HEK293 (cell line): Measurements from ENCODE around the gene CKAP4.

ENCODE experiments used
- CTCF ChIA-PET: fragments of 350-600 bp; formaldehyde crosslinking; extraction: SDS; loops from one replicate; lab custom pipeline; 2021; ENCODE audit warnings: antibody characterized with exemption; lab: Yijun Ruan, JAX
- POLR2A ChIA-PET: fragments of 300-600 bp; formaldehyde crosslinking; extraction: SDS; loops from one replicate; lab custom pipeline; 2020; ENCODE audit warnings: antibody characterized with exemption, inconsistent platforms; lab: Yijun Ruan, JAX
- H3K27ac ChIP-seq: fragments of 200-500 bp; sonication (Bioruptor generic); 2 replicates; pipeline ENCODE4 v1.5.1; 2014; ENCODE audit warnings: low read depth, low read length, control low read depth, inconsistent platforms; ENCODE audit errors: extremely low read depth
- H3K36me3 ChIP-seq, 2 experiments: fragments of 200-500 bp in 1 of 2; sonication (Bioruptor generic) in 1 of 2; 1 replicate in 1 of 2; 2 replicates in 1 of 2; pipeline ENCODE4 v1.5.1; 2014 to 2017; ENCODE audit warnings: inconsistent platforms in 2 of 2, low read length in 2 of 2; ENCODE audit not compliant: control insufficient read depth in 2 of 2, insufficient read depth in 1 of 2
- H3K4me1 ChIP-seq: fragments of 200-500 bp; sonication (Bioruptor generic); 2 replicates; pipeline ENCODE4 v1.5.1; 2014; ENCODE audit warnings: mild to moderate bottlenecking, low read length, inconsistent platforms; ENCODE audit not compliant: control insufficient read depth, insufficient read depth
- H3K4me3 ChIP-seq: 2 replicates; pipeline ENCODE4 v1.5.1; 2011; ENCODE audit warnings: low read depth, mild to moderate bottlenecking, control low read depth, low read length, moderate library complexity
- H3K9me3 ChIP-seq: fragments of 200-500 bp; sonication (Bioruptor generic); 2 replicates; pipeline ENCODE4 v1.5.1; 2014; ENCODE audit warnings: low read depth, low read length, inconsistent platforms; ENCODE audit not compliant: control insufficient read depth, insufficient read depth
- FEZF1 ChIP-seq: fragments of 450-650 bp; formaldehyde crosslinking; IDR thresholded peaks from 2 replicates; pipeline ENCODE4 v1.5.1; 2016; ENCODE audit warnings: missing biosample characterization, missing genetic modification characterization
- KLF17 ChIP-seq: fragments of 450-650 bp; formaldehyde crosslinking; IDR thresholded peaks from 2 replicates; pipeline ENCODE4 v1.5.1; 2016; ENCODE audit warnings: missing biosample characterization, missing genetic modification characterization
- MZF1 ChIP-seq: fragments of 450-650 bp; formaldehyde crosslinking; IDR thresholded peaks from 2 replicates; pipeline ENCODE4 v1.5.1; 2017; ENCODE audit warnings: missing biosample characterization, missing genetic modification characterization, borderline replicate concordance
- ZBTB11 ChIP-seq: fragments of 450-650 bp; formaldehyde crosslinking; conservative IDR thresholded peaks from 2 replicates; pipeline ENCODE4 v1.5.1; 2016; ENCODE audit warnings: low read depth, missing biosample characterization, missing genetic modification characterization
- ZBTB6 ChIP-seq: fragments of 450-650 bp; formaldehyde crosslinking; IDR thresholded peaks from 2 replicates; pipeline ENCODE4 v1.5.1; 2017; ENCODE audit warnings: missing biosample characterization, missing genetic modification characterization
- ZEB2 ChIP-seq: fragments of 450-650 bp; formaldehyde crosslinking; IDR thresholded peaks from 2 replicates; pipeline ENCODE4 v1.5.1; 2016; ENCODE audit warnings: missing biosample characterization, missing genetic modification characterization
- ZFP69B ChIP-seq: fragments of 450-650 bp; formaldehyde crosslinking; IDR thresholded peaks from 2 replicates; pipeline ENCODE4 v1.5.1; 2016; ENCODE audit warnings: missing biosample characterization, missing genetic modification characterization
- ZNF133 ChIP-seq: fragments of 450-650 bp; formaldehyde crosslinking; IDR thresholded peaks from 2 replicates; pipeline ENCODE4 v1.5.1; 2016; ENCODE audit warnings: missing biosample characterization, missing genetic modification characterization
- ZNF155 ChIP-seq: fragments of 450-650 bp; formaldehyde crosslinking; IDR thresholded peaks from 2 replicates; pipeline ENCODE4 v1.5.1; 2016; ENCODE audit warnings: missing biosample characterization, missing genetic modification characterization
- ZNF248 ChIP-seq: fragments of 450-650 bp; formaldehyde crosslinking; IDR thresholded peaks from 2 replicates; pipeline ENCODE4 v1.5.1; 2017; ENCODE audit warnings: missing biosample characterization, missing genetic modification characterization
- ZNF274 ChIP-seq, 2 experiments: fragments of 200-500 bp in 1 of 2; fragments of 450-650 bp in 1 of 2; sonication (Bioruptor generic) in 1 of 2; formaldehyde crosslinking in 1 of 2; IDR thresholded peaks; 2 replicates each; pipeline versions ENCODE4 v1.5.1 to v1.6.1; 2014 to 2016; ENCODE audit warnings: borderline replicate concordance in 1 of 2, inconsistent platforms in 1 of 2, low read length in 1 of 2, missing biosample characterization in 1 of 2, missing genetic modification characterization in 1 of 2
- ZNF366 ChIP-seq: fragments of 450-650 bp; formaldehyde crosslinking; conservative IDR thresholded peaks from 2 replicates; pipeline ENCODE4 v1.5.1; 2016; ENCODE audit warnings: missing biosample characterization, missing genetic modification characterization
- ZNF391 ChIP-seq: fragments of 450-650 bp; formaldehyde crosslinking; IDR thresholded peaks from 2 replicates; pipeline ENCODE4 v1.5.1; 2016; ENCODE audit warnings: low read depth, missing biosample characterization, missing genetic modification characterization, borderline replicate concordance
- ZNF398 ChIP-seq: fragments of 450-650 bp; formaldehyde crosslinking; IDR thresholded peaks from 2 replicates; pipeline ENCODE4 v1.5.1; 2017; ENCODE audit warnings: missing biosample characterization, missing genetic modification characterization
- ZNF449 ChIP-seq: fragments of 450-650 bp; formaldehyde crosslinking; IDR thresholded peaks from 2 replicates; pipeline ENCODE4 v1.5.1; 2017; ENCODE audit warnings: missing biosample characterization, mild to moderate bottlenecking, missing genetic modification characterization, moderate library complexity
- ZNF48 ChIP-seq: fragments of 450-650 bp; formaldehyde crosslinking; IDR thresholded peaks from 2 replicates; pipeline ENCODE4 v1.5.1; 2016; ENCODE audit warnings: missing biosample characterization, missing genetic modification characterization
- ZNF549 ChIP-seq: fragments of 450-650 bp; IDR thresholded peaks from 2 replicates; pipeline ENCODE4 v1.5.1; 2018; ENCODE audit warnings: missing biosample characterization, missing genetic modification characterization, mild to moderate bottlenecking, inconsistent platforms, moderate library complexity
- ZNF558 ChIP-seq: fragments of 450-650 bp; formaldehyde crosslinking; IDR thresholded peaks from 2 replicates; pipeline ENCODE4 v1.5.1; 2016; ENCODE audit warnings: missing biosample characterization, missing genetic modification characterization
- ZNF654 ChIP-seq: fragments of 450-650 bp; formaldehyde crosslinking; IDR thresholded peaks from 2 replicates; pipeline ENCODE4 v1.5.1; 2016; ENCODE audit warnings: low read depth, missing biosample characterization, missing genetic modification characterization
- ZNF664 ChIP-seq: fragments of 450-650 bp; formaldehyde crosslinking; IDR thresholded peaks from 2 replicates; pipeline ENCODE4 v1.5.1; 2016; ENCODE audit warnings: missing biosample characterization, missing genetic modification characterization
- ZSCAN23 ChIP-seq: fragments of 450-650 bp; formaldehyde crosslinking; IDR thresholded peaks from 2 replicates; pipeline ENCODE4 v1.5.1; 2016; ENCODE audit warnings: missing biosample characterization, missing genetic modification characterization

CKAP4 gene

GRCh38 chr12:106265116-106265515, 17.3 kb upstream of the CKAP4 start:
- no peaks in the 10 kb centered on the region for H3K4me1 ChIP-seq
- H3K27ac ChIP-seq, result no peak overlapping the region
- H3K4me3 ChIP-seq, result no peak overlapping the region
- POLR2A ChIA-PET, result no interaction called here
- CTCF ChIA-PET, result interaction anchor here (0.6 kb wide), 2 partner anchors 15 to 54 kb away, joined by 3 read pairs; no protein-coding TSS in a partner anchor
- no peak for TF ChIP-seq MZF1 (tag by site-specific recombination)
- no peak for TF ChIP-seq ZNF664
- TF ChIP-seq ZNF449 (tag by site-specific recombination), result no peak
- no peak for TF ChIP-seq ZNF274 (IDR thresholded peaks at IDR 0.05; ENCODE audit: low read length)
- no peak for TF ChIP-seq ZNF274 (tag by site-specific recombination; IDR thresholded peaks at IDR 0.05; ENCODE audit: borderline replicate concordance)
- no peak for TF ChIP-seq ZNF549 (tag by site-specific recombination)
- no peak for TF ChIP-seq KLF17
- TF ChIP-seq ZBTB11 (tag by site-specific recombination), result no peak
- no peak for TF ChIP-seq ZNF155 (tag by site-specific recombination)
- no peak for TF ChIP-seq ZNF654
- TF ChIP-seq ZNF398, result no peak
- TF ChIP-seq ZNF391, result no peak
- TF ChIP-seq ZNF248 (tag by site-specific recombination), result no peak
- TF ChIP-seq ZNF133 (tag by site-specific recombination), result no peak
- TF ChIP-seq ZBTB6, result no peak
- TF ChIP-seq ZNF366 (tag by site-specific recombination), result no peak
- no peaks in the 10 kb centered on the region for H3K9me3 ChIP-seq
- H3K36me3 ChIP-seq, result no peaks in the 10 kb centered on the region

- no peak for TF ChIP-seq ZNF558 (tag by site-specific recombination)
- no peak for TF ChIP-seq ZFP69B
- no peak for TF ChIP-seq FEZF1 (tag by site-specific recombination)
- TF ChIP-seq ZNF48 (tag by site-specific recombination), result no peak
- no peak for TF ChIP-seq ZSCAN23 (tag by site-specific recombination)
- no peak for TF ChIP-seq ZEB2 (tag by site-specific recombination)
- TF ChIP-seq, all 188 proteins: peak for 0
- Histone ChIP-seq H3K4me1 (peaks cover 4% of the 10 kb centered on the region; the same call in 1 of the 2 replicates), H3K9me3 (no peaks in the 10 kb centered on the region), H3K4me3 (no peak overlapping the region), H3K27ac (no peak overlapping the region), H3K36me3 (no peaks in the 10 kb centered on the region)
- CTCF ChIA-PET, result interaction anchor here (0.7 to 1.4 kb wide), 3 partner anchors 24 to 107 kb away, joined by 4 to 7 read pairs (median 5); no protein-coding TSS in a partner anchor
- POLR2A ChIA-PET, result no interaction called here
These were observed 11.1 kb upstream of the CKAP4 start for GRCh38 chr12:106258935-106259334.
